ENCODE measurements around the gene AJM1.
"Not testable (repeated sequence)": the region's sequence is repeated elsewhere in the genome, so short reads cannot be mapped to it uniquely, and the experiment has no call there.

AJM1 gene

DNA sequence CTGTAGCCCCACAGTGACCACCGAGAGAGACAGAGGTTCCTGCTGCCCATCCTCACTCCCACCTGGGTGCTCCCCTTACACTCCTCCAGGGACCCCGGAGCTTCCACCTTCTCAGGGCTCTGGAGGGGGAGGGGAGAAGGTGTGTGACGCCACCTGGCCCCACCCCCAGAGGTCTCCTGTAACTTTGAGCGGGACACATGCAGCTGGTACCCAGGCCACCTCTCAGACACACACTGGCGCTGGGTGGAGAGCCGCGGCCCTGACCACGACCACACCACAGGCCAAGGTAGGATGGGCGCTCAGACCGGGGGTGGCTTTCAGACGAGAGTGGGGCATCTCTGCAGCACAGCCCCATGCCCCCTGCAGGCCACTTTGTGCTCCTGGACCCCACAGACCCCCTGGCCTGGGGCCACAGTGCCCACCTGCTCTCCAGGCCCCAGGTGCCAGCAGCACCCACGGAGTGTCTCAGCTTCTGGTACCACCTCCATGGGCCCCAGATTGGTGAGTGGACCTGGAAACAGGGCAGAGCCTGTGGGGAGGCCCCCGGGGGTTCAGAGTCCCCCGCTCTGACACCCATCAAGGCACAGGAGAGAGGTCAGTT lies 14.4 kb downstream of the AJM1 start:
- no peak for DNase-seq

DNA sequence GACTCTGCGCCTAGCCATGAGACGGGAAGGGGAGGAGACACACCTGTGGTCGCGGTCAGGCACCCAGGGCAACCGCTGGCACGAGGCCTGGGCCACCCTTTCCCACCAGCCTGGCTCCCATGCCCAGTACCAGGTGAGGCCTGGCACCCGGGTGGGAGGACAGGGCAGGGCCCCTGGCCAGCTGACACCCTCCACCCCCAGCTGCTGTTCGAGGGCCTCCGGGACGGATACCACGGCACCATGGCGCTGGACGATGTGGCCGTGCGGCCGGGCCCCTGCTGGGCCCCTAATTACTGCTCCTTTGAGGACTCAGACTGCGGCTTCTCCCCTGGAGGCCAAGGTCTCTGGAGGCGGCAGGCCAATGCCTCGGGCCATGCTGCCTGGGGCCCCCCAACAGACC lies 14.9 kb downstream of the AJM1 start:
- DNase-seq, result no peak

DNA sequence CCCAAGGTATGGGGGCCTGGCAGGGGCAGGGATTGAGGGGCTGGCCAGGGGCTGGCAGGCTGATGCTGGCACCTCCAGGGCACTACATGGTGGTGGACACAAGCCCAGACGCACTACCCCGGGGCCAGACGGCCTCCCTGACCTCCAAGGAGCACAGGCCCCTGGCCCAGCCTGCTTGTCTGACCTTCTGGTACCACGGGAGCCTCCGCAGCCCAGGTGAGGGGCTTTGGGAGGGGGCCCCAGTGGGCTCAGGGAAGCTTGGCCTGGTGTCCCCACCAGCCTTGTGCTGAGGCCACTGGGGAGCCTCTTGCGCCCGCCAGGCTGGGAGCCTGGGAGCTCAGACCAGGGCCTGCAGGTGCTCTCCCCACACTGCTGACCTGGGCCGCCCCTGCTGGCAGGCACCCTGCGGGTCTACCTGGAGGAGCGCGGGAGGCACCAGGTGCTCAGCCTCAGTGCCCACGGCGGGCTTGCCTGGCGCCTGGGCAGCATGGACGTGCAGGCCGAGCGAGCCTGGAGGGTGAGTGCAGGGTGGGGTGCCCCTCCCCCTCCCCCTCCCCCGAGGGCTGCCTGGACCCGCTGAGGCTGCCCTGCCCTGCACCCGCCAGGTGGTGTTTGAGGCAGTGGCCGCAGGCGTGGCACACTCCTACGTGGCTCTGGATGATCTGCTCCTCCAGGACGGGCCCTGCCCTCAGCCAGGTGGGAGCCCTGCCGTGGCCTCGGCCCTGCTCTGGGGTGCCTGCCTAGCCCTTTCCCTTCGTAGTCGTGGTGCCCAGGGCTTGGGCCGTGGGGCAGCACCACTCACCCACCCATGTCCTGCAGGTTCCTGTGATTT lies 15.5 kb downstream of the AJM1 start:
- DNase-seq, result no peak

DNA sequence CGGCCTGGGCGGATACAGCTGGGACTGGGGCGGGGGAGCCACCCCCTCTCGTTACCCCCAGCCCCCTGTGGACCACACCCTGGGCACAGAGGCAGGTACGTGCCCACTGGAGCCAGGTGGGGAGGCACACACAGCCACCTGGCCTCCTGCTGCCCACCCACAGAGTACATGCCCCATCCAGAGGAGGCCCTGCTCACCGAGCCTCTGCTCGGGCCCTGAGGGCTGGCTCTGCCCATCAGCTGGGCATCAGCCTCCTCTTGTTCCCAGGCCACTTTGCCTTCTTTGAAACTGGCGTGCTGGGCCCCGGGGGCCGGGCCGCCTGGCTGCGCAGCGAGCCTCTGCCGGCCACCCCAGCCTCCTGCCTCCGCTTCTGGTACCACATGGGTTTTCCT lies 16.2 kb downstream of the AJM1 start:
- DNase-seq, result no peak

DNA sequence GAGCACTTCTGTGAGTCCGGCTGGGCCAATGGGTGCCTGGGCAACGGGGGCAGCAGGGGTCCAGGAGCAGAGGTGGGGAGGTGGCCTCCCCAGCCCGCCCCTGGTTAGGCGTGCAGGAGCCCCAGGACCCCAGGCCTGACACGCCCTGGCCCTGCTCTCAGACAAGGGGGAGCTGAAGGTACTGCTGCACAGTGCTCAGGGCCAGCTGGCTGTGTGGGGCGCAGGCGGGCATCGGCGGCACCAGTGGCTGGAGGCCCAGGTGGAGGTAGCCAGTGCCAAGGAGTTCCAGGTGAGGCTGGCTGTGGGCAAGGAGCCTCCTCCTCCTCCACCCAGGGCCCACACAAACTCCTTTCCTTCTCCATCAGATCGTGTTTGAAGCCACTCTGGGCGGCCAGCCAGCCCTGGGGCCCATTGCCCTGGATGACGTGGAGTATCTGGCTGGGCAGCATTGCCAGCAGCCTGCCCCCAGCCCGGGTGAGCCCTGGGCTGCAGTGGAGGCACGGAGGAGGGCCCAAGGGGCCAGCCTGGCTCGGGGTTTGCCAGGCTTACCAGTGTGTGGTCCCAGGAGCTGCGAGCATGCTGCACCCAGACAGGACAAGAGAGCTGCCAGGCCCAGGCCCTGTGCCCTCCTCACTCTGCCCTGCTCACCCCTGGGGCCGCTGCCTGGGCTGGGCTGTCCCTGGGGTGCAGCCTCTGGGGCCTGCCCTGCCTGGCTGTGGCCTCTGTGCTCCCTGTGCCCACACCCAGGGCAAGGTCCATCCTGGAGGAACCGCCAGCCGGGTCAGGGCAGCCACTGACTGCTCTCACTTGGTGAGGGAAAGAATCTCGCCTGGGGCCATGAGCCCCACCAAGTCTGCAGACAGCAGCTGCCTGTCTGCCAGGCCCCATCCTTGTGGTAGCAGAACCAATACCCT lies 16.8 kb downstream of the AJM1 start:
- DNase-seq, result peak; percentile 54

DNA sequence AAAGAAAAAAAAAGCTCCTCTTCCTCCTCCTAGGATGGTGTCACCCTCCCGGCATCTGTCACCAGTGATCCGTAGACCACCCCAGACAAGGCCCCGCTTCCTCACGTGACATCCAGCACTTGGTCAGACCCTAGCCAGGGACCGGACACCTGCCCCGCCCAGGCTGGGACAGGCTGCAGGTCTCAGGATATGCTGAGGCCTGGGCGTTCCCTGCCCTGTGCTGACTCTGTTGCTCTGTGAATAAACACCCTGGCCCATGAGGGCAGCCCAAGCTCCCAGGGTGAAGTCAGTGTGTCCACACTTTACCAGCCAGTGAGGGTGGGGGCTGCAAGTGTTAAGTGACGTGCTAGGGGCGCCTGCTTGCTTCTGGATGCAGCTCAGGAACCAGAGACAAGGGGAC lies 18.3 kb downstream of the AJM1 start:
- no peak for DNase-seq

DNA sequence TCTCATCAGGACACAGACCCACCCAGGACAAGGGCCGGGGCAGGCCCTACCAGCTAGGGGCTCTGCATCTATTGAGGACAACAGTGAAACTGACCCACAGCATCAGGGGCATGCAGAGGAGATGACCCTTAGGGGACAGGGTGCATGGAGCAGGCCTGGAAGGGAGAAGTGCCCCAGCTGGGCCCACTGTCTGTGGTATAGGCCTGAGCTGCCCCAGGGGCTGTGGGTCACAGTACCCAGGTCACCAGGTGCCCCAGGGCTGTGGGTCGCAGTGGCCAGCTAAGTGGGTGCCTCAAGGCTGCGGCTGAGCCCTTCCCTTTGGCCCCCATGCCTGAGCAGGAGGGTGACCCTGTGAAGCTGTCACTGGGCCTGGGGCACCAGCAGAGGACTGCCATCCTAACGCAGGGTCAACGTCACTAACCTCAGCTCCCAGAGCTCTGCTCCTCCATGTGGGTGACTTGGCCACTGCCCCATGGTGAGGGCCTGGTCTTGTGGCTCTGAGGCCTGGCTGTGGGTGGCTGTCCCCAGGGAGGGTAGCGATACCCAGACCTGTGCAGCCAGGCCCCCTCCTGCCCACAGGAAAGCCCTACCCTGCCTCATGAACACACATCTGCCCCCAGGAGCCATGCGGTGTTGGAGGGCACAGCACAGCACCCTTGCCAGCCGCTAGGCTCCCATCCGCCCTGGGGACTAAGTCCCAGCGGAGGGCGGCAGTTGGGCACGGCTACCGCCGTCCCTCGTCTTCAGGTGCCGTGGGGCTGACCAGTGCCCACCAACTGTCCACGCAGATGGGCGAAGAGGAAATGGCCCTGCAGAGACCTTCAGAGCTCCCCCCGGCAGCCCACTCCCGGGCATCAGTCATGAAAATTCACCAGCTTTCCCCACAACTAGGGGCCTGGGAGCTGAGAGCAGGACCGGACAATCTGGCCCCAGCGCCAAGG lies 18.9 kb downstream of the AJM1 start:
- no peak for DNase-seq

DNA sequence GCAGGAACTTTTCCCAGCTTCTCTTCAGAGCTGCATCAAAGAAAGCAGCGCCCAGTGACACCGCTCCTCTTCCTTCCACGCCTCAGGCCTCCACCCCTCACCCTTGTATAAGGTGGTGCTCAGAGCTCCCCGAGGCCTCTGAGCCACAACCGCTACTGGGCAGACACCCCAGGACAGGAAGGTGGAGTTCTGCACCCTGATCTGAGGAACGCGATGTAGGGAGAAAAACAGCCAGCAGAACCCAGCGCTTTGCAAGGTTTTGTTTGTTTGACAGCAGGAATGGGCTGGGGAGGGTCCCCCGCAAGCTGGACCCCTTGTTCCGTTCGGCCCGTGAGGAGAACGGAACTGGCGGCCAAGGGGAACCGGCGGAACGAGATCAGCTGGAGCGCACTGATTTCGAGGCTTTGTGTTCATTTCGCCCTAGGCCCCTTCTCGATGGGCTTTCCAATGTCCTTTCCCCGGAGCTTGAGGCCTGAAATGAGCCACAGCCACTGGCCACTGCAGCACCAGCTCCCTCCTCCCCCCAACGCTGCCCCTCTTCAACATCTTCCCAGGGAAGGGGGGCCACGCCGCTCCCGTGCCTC lies 19.7 kb downstream of the AJM1 start:
- DNase-seq, result no peak

DNA sequence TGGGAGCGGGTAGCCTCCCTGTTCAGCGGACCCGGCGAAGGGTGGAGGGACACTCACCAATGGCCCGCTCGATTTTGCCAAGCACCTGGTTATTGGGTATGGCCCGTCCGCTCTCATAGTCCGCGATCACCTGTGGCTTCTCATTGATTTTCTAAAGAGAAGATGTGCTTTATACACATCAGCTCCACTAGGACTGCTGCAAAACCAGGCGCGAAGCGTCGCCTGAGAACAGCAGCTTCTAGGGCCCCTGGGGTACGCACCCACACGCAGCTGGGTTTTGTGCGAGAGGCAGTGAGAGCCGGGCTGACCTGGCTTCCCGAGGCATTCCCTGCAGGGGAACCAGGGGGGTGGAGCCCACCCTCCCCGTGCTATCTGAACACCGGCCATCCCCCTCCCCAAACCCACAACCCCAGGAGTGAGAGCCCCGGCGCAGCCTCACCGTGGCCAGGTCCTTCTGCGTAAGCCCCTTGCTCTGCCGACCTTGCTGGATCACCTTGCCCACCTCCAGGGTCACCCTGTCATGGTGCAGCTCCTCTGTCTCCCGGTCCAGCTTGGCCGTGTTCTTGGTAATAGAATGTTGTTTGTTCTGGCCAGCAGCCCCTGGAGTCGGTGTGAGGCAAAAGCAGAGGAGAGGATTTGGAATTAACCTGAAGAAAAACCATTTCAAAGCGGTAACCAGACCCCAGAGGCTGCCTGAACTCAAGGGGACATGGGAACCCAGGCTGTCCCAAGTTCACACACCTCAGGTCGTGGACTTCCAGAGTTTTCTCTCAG lies 20.8 kb downstream of the AJM1 start:
- DNase-seq, result no peak

DNA sequence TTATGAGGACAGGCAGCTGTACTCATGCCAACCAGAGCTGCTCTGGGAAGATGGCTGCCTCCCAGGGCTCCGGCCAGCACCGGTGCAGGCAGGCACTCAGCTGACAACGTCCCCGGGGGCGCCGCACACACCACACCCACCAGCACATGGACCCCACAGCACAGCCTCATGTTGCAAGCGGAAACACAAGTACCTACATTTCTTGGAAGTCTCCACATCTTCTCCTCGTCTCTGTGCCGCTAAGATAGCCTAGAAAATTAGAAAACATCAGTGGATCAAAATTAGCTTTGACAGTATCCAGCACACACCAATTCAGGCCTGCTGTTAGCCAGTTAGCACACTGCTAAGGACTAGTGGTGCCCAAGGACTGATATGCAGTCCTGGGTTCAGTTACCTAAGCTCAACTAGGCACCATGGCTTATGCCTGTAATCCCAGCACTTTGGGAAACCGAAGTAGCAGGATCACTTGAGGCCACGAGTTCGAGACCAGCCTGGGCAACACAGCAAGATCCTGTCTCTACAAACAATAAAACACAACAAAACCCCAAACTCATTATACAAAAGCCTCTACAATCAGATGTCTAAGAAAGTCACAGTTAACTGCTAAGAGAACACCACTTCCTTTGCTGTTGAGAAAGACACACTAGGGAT lies 21.5 kb downstream of the AJM1 start:
- DNase-seq, result no peak

DNA sequence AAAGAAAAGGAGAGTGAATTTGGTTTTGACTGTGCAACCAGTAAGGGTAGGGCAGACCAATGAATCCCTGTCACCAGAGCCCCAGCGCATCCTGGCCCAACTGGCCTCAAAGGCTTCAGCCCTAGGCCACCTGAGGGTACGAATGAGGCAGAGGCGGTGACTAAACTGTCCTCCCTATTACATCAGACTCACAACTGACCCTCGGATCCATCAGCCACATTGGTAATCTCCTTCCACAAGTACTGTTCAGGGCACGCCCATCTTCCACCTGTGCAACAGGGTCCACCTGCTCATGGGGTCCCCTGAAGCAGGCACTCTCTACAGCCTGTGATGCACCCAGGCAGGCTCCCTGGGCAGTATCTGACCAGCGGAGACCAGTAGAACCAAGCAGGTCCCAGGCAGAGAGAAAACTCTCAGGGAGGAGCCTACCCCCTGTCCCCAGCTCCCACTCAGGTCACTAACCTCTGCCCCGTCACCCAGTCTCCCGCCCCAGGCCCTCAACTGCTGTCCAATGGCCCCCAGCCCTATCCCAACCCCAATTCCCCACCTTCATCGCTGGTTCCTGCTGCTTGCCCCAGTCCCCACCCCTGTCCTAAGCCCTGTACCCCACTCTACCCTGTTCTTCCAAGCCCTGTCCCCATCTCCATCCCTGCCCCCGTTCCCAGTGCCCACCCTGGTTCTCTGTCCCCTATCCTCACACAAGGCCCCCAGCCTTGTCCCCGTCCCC lies 22.9 kb downstream of the AJM1 start:
- DNase-seq, result no peak

DNA sequence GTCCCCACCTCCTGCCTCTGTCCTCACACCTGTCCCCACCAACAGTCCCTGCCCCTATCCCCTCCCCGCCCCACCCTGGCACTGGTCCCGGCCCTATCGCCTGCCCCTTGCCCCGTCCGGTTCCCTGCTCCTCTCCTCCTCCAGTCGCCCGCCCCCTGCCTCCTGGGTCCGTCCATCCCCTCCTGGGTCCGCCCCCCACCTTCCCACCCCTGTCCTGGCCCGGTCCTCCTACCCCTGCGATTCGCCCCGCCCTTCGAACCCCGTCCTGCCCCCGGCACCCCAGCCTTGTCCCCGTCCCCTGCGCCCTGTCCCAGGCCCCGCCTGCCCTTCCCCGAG lies 23.5 kb downstream of the AJM1 start:
- DNase-seq, result no peak

DNA sequence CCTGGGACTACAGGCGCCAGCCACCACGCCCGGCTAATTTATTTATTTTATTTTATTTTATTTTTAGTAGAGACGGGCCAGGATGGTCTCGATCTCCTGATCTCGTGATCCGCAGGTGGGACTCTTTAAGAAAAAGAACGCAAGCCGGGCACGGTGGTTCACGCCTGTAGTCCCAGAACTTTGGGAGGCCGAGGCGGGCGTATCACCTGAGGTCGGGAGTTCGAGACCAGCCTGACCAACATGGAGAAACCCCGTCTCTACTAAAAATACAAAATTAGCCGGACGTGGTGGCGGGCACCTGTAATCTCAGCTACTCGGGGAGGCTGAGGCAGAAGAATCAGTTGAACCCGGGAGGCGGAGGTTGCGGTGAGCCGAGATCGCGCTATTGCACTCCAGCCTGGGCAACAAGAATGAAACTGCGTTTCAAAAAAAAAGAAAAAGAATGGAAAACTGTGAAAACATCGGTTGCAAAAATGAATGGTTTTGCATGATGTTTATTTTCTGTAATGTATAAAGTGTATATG lies 24.7 kb downstream of the AJM1 start:
- not testable (repeated sequence) for DNase-seq

DNA sequence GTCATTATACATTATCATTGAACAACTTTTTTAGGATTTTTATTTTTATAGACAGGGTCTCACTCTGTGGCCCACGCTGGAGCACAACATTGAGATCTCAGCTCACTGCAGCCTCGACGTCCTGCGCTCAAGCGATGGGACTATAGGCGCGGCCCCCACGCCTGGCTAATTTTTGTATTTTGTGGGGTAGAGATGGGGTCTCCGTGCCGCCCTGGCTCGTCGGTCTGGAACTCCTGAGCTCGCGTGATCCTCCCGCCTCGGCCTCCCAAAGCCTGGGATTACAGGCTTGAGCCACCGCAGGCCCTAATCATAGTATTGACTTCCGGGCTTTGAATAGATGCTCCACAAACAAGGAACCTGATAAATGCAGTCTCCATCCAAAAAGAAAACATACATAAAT lies 25.2 kb downstream of the AJM1 start:
- DNase-seq, result no peak

DNA sequence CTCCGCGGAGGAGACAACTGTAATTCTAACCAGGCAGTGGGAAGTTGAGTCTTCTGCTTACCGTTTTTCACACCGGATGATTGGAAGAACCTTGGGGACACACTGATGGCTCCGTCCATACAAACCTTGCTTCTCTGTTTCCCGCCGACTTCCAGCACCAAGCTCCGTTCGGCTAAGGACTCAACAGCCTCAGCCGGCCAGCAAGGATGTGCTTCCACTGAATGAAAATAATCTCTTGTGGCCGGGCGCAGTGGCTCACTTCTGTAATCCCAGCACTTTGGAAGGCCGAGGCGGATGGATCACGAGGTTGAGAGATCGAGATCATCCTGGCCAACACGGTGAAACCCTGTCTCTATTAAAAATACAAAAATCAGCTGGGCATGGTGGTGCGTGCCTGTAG lies 25.6 kb downstream of the AJM1 start:
- no peak for DNase-seq

DNA sequence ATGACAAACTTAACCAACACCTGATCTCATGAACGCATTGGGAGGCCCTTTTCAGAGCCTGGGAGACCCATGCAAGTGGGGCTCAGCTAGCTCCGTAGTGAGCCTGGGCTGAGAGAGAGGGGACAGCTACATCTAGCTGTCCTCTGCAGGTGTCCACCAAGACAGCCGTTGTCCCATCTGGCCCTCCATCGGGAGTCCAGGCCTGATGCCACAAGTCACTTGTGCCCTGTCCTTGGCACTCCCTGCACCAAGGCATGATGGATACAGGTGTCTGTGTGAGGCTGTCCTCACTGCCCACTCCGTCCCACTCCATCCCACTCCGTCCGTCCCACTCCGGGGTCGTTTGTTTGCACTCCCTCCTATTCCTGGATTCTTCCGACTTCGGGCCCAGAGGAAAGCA lies 26.4 kb downstream of the AJM1 start:
- DNase-seq, result no peak

DNA sequence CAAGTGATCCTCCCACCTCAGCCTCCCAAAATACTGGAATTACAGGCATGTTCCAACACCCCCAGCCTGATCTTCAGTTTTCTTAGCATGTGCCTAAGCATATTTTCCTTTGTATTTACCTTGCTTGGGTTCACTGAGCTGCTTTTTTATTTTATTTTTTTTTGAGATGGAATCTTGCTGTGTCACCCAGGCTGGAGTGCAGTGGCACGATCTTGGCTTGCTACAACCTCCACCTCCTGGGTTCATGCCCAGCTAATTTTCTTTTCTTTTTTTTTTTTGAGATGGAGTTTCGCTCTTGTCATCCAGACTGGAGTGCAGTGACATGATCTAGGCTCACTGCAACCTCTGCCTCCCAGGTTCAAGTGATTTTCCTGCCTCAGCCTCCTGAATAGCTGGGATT lies 27.3 kb downstream of the AJM1 start:
- not testable (repeated sequence) for DNase-seq

DNA sequence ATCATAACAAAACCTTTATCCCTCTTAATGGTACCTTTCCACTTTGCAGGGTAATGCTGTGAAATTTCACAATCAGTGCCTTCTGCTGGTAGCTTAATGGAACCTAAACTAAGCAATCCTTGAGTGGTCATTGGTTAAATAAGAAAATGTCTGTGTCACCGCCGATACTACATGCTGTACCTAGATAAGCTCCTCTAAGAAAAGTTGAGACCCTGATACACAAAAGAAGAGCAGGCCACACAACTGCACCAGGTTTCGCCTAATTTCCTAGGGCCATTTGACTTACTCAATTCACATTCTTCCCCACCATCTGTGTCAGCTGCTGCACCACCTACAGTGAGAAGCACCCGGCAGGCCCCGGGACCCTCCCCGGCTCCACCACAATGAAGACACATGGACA lies 32.9 kb downstream of the AJM1 start:
- no peak for DNase-seq

DNA sequence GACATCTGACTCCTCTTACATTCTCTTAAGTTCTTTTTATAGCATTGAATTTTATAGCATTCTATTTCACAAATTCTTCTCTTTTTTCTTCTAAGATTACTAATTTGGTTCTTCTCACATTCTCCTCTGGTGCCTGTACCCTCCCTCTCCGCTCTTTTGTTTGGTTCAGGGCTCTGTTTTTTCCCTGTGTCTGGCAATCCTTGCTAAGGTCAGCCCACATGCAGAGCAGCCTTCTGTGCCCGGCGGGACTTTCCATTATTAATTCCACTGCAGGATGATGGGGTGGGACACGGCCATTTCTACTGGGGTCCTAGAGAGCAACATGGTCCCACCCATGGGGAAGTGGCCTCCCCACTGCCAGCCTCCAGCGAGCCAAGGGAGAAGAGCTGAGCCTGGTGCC lies 34.2 kb downstream of the AJM1 start:
- DNase-seq, result no peak

DNA sequence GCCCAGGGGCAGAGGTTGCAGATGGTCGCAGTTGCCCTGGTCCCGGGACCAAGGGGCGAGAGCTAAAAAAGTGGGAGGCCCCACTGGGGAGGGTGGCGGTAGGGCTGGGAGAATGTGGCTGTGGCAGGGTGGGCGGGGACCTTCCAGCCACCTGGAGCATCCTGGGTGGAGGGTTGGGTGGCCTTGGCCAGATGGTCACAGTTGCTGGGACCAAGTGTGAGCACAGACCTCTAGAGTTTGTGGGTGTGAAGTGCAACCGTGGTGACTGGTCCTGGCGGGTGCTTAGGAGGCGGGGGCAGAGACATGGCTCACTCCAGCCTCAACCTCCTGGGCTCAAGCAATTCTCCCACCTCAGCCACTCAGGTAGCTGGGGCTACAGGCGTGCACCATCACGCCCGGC lies 38.4 kb downstream of the AJM1 start:
- no peak for DNase-seq
